MM.1S (cell line): ENCODE data around the gene SPI1.
"Not testable (repeated sequence)": the region's sequence is repeated elsewhere in the genome, so short reads cannot be mapped to it uniquely, and the experiment has no call there.

Source experiments
- DNase-seq: peaks from one replicate; pipeline ENCODE4 v3.0.0-alpha.2; 2015
- H2AFZ ChIP-seq: fragments of 300-600 bp; sonication (generic); 2 replicates; pipeline ENCODE4 v1.6.0; 2016; ENCODE audit warnings: antibody characterized with exemption, low read length
- H3F3A ChIP-seq: fragments of 300-600 bp; sonication (generic); 2 replicates; pipeline ENCODE4 v1.6.1; 2016; ENCODE audit warnings: mild to moderate bottlenecking, antibody characterized with exemption, low read length, moderate library complexity, mixed read lengths; ENCODE audit not compliant: insufficient read depth
- H3K27ac ChIP-seq: fragments of 300-600 bp; sonication (generic); 2 replicates; pipeline ENCODE4 v1.5.1; 2016; ENCODE audit warnings: mild to moderate bottlenecking, low read length
- H3K27me3 ChIP-seq: fragments of 300-600 bp; sonication (generic); replicated peaks from 2 replicates; pipeline ENCODE4 v1.6.0; 2016; ENCODE audit warnings: low read length; ENCODE audit not compliant: insufficient read depth
- H3K36me3 ChIP-seq: fragments of 300-600 bp; sonication (generic); replicated peaks from 2 replicates; pipeline ENCODE4 v1.6.1; 2016; ENCODE audit warnings: mild to moderate bottlenecking, low read length, mixed read lengths; ENCODE audit not compliant: insufficient read depth
- H3K4me1 ChIP-seq: fragments of 300-600 bp; sonication (generic); 2 replicates; pipeline ENCODE4 v1.6.1; 2016; ENCODE audit warnings: low read length, mixed read lengths
- H3K4me2 ChIP-seq: fragments of 300-600 bp; sonication (generic); 2 replicates; pipeline ENCODE4 v1.6.0; 2016; ENCODE audit warnings: low read depth, low read length
- H3K4me3 ChIP-seq: fragments of 300-600 bp; sonication (generic); 2 replicates; pipeline ENCODE4 v1.5.1; 2016; ENCODE audit warnings: low read length, mixed read lengths
- H3K79me2 ChIP-seq: fragments of 300-600 bp; sonication (generic); 2 replicates; pipeline ENCODE4 v1.6.1; 2016; ENCODE audit warnings: mixed run types, low read length, mixed read lengths
- H3K9ac ChIP-seq: fragments of 300-600 bp; sonication (generic); 2 replicates; pipeline ENCODE4 v1.6.1; 2016; ENCODE audit warnings: low read length, mixed read lengths
- H3K9me2 ChIP-seq: fragments of 300-600 bp; sonication (generic); replicated peaks from 2 replicates; pipeline ENCODE4 v1.6.1; 2016; ENCODE audit warnings: mild to moderate bottlenecking, low read length, mixed read lengths; ENCODE audit not compliant: insufficient read depth
- H3K9me3 ChIP-seq: fragments of 300-600 bp; sonication (generic); replicated peaks from 2 replicates; pipeline ENCODE4 v1.6.1; 2016; ENCODE audit warnings: mild to moderate bottlenecking, low read length, mixed read lengths; ENCODE audit not compliant: insufficient read depth
- H4K20me1 ChIP-seq: fragments of 300-600 bp; sonication (generic); 2 replicates; pipeline ENCODE4 v1.6.1; 2016; ENCODE audit warnings: mild to moderate bottlenecking, low read length, moderate library complexity, mixed read lengths; ENCODE audit not compliant: insufficient read depth
- EZH2 ChIP-seq: fragments of 300-600 bp; sonication (generic); optimal IDR thresholded peaks from 2 replicates; pipeline ENCODE3; 2017; ENCODE audit warnings: low read depth, mild to moderate bottlenecking, antibody characterized with exemption, low read length, mixed read lengths
- EZH2phosphoT487 ChIP-seq: fragments of 300-600 bp; sonication (generic); IDR thresholded peaks from 2 replicates; pipeline ENCODE4 v1.6.1; 2018; ENCODE audit warnings: antibody characterized with exemption, low read length
- TF ChIP-seq, protein P1 (sequence below): fragments of 300-600 bp; sonication (generic); IDR thresholded peaks from 2 replicates; pipeline ENCODE4 v1.5.1; 2016; ENCODE audit warnings: antibody characterized with exemption, low read length, mixed read lengths

Gene SPI1

DNA sequence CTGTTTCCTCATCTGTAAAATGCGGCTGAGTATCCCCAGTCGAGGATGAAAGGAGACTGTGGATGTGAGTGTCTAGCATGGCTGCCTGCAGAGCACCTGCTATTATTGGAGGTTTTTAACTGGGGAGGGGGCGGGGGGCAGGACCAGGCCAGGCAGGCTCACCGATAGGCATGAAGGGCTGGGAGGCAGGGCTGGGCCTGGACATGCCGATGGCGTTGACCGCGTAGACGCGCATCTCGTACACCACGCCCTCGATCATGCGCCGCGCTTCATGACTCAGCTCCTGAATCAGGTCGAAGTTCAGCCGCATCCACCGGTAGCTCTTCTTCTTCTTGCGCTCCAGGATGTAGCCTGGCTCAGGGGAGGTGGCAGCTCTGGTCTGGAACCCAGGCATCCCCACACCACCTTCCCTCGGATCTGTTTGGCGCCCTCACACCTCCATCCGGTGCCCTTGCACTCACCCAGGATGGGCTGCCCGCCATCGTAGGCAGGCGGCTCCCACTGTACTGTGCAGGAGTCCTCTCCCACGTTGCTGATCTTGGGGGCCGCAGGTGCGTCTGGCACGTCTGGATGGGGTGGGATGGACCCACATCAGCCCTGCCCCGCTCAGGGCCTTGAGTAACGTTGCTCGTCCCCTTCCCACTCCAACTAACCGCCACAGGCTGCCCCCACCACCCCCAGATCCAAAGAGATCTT is 41.0 kb downstream of the SPI1 start:
- no peak overlapping the region for H3K9ac ChIP-seq
- H3K27ac ChIP-seq: no peak overlapping the region
- no peaks in the 10 kb centered on the region; the same call in 1 of the 2 replicates for H3K27me3 ChIP-seq
- H3K79me2 ChIP-seq: no peaks in the 10 kb centered on the region
- no peak for DNase-seq
- TF ChIP-seq, protein P1, sequence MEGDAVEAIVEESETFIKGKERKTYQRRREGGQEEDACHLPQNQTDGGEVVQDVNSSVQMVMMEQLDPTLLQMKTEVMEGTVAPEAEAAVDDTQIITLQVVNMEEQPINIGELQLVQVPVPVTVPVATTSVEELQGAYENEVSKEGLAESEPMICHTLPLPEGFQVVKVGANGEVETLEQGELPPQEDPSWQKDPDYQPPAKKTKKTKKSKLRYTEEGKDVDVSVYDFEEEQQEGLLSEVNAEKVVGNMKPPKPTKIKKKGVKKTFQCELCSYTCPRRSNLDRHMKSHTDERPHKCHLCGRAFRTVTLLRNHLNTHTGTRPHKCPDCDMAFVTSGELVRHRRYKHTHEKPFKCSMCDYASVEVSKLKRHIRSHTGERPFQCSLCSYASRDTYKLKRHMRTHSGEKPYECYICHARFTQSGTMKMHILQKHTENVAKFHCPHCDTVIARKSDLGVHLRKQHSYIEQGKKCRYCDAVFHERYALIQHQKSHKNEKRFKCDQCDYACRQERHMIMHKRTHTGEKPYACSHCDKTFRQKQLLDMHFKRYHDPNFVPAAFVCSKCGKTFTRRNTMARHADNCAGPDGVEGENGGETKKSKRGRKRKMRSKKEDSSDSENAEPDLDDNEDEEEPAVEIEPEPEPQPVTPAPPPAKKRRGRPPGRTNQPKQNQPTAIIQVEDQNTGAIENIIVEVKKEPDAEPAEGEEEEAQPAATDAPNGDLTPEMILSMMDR: no peak
- TF ChIP-seq EZH2phosphoT487: no peak
- no peak for TF ChIP-seq EZH2
- H3K4me3 ChIP-seq: no peak overlapping the region
- H3K4me1 ChIP-seq: no peaks in the 10 kb centered on the region
- H3K4me2 ChIP-seq: no peak overlapping the region
- H4K20me1 ChIP-seq: no peaks in the 10 kb centered on the region
- H2AFZ ChIP-seq: no peak overlapping the region
- H3K9me2 ChIP-seq: no peaks in the 10 kb centered on the region
- no peaks in the 10 kb centered on the region for H3F3A ChIP-seq
- no peaks in the 10 kb centered on the region for H3K36me3 ChIP-seq
- H3K9me3 ChIP-seq: no peaks in the 10 kb centered on the region

DNA sequence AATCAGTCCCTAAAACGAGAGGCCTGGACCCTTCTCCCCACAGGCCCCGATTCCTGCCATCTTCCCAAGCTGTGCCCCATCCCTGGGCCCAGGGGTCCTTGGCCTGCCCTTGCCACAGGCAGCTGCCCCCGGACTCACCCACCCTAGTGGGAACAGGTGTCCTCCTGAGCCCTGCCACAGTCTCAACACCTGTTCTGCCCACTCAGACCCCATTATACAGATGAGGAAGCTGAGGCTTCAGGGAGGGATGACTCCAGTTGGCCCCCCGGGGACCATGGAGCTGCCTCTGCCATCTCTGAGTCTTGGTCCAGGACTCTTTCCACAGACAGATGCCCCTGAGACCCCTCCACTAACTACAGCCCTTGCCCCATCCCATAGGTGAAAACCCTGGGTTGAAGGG is 41.8 kb downstream of the SPI1 start:
- H3K27me3 ChIP-seq: no peaks in the 10 kb centered on the region; the same call in 1 of the 2 replicates
- no peak overlapping the region for H3K27ac ChIP-seq
- no peak overlapping the region for H3K4me2 ChIP-seq
- no peaks in the 10 kb centered on the region for H3F3A ChIP-seq
- no peaks in the 10 kb centered on the region for H4K20me1 ChIP-seq
- H3K4me1 ChIP-seq: no peaks in the 10 kb centered on the region
- no peak overlapping the region for H3K9ac ChIP-seq
- no peaks in the 10 kb centered on the region for H3K9me3 ChIP-seq
- no peaks in the 10 kb centered on the region for H3K36me3 ChIP-seq
- DNase-seq: no peak
- no peak overlapping the region for H2AFZ ChIP-seq
- no peak overlapping the region for H3K4me3 ChIP-seq
- no peaks in the 10 kb centered on the region for H3K79me2 ChIP-seq
- no peaks in the 10 kb centered on the region for H3K9me2 ChIP-seq
- TF ChIP-seq EZH2: no peak
- TF ChIP-seq, protein P1: no peak
- TF ChIP-seq EZH2phosphoT487: no peak

DNA sequence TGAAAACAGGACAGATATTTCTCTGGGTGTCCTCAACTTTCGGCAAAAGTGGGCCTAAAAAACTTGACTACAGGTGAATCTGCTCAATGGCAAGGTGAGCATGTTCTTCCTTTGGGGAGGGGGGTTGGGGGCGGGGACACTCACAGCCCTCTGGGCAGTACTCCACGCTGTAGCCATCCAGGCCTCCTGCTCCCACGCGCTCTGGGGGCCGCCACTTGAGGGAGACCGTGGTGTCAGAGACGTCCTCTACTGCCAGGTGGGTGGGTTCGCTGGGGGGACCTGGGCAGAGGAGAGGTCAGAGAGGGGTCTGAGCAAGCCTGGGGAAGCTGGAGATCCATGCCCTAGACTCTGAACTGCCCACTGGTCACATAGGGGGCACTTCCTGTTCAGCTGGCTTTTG is 42.6 kb downstream of the SPI1 start:
- DNase-seq: no peak

DNA sequence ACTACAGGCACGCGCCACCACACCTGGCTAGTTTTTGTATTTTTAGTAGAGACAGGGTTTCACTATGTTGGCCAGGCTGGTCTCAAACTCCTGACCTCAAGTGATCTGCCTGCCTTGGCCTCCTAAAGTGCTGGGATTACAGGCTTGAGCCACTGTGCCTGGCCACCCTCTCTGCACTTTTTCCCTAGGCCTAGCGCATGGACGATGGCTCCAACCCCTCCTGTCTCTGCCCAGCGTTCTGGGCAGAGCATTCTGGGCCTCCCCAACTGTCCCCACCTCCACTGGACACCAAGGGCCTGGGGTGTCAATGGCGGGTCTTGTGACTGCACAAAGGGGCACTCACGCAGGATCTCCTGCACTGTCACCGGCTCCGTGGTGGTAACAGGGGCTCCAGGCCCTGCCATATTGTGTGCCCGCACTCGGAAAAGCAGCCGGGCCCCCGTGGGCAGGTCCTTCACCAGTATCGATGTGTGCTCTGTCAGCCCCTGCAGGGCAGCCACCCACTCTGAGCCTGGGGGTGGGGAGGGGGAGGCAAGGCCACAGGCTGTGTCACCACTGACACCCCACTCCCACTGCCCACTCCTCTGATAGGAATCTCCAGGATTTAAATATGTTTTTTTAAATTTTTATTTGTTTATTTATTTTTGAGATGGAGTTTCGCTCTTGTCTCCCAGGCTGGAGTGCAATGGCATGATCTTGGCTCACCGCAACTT is 43.5 kb downstream of the SPI1 start:
- not testable (repeated sequence) for H3K36me3 ChIP-seq, H3K4me2 ChIP-seq, H3K9me2 ChIP-seq, H2AFZ ChIP-seq, H3K27ac ChIP-seq, H3F3A ChIP-seq, H3K79me2 ChIP-seq, H3K27me3 ChIP-seq, H3K9ac ChIP-seq, H3K4me1 ChIP-seq, H4K20me1 ChIP-seq, DNase-seq, H3K9me3 ChIP-seq, H3K4me3 ChIP-seq

More for the DNA sequence above, 42.6 kb downstream of the SPI1 start:
- H4K20me1 ChIP-seq: no peaks in the 10 kb centered on the region
- H3K9me3 ChIP-seq: no peaks in the 10 kb centered on the region
- no peak overlapping the region for H3K27ac ChIP-seq
- no peaks in the 10 kb centered on the region for H3K27me3 ChIP-seq
- no peak overlapping the region for H3K4me3 ChIP-seq
- no peak for TF ChIP-seq EZH2phosphoT487
- TF ChIP-seq, protein P1: no peak
- TF ChIP-seq EZH2: no peak
- H3K79me2 ChIP-seq: no peaks in the 10 kb centered on the region
- no peaks in the 10 kb centered on the region for H3K36me3 ChIP-seq
- H3K4me1 ChIP-seq: no peaks in the 10 kb centered on the region
- no peaks in the 10 kb centered on the region for H3K9me2 ChIP-seq
- H3K4me2 ChIP-seq: no peak overlapping the region
- no peaks in the 10 kb centered on the region for H3F3A ChIP-seq
- H3K9ac ChIP-seq: no peak overlapping the region
- H2AFZ ChIP-seq: no peak overlapping the region
